Pons (tissue), 1 donor: ENCODE data around the gene SH3PXD2A.
A peak's percentile ranks its signal among the peaks of the same experiment; 100 is the strongest.
"Not testable (repeated sequence)": the region's sequence is repeated elsewhere in the genome, so short reads cannot be mapped to it uniquely, and the experiment has no call there.

Experiments used
- DNase-seq: peaks from one replicate; pipeline ENCODE4 v3.0.0-alpha.2; 2016; ENCODE audit warnings: low spot score

The SH3PXD2A gene

GRCh38 chr10:103620891-103621782 is 234.2 kb downstream of the SH3PXD2A start:
- no peak for DNase-seq

DNA sequence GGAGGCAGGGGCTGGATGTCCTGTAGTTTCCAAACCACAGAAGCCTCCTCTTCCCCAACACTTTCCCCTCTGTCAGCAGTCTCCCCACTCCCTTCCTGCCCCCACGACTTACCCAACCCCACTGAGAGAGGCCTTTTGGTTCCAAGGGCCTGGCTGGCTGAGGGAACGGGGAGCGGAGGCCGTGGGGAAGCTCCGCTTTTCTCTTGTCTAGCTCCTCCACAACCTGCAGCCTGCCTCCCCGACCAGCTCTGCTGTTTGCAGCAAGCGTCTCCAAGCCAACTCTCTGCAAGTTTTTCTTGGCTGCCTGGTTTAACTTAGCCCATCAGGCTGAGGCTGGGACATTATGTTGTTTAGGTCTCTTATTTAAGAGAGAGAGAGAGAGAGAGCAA is 235.0 kb downstream of the SH3PXD2A start:
- no peak for DNase-seq

- no peak for DNase-seq
Measured at GRCh38 chr10:103619424-103620351, 235.7 kb downstream of the SH3PXD2A start.

- peak; percentile 74 for DNase-seq
Measured at GRCh38 chr10:103618575-103619423, 236.6 kb downstream of the SH3PXD2A start.

DNA sequence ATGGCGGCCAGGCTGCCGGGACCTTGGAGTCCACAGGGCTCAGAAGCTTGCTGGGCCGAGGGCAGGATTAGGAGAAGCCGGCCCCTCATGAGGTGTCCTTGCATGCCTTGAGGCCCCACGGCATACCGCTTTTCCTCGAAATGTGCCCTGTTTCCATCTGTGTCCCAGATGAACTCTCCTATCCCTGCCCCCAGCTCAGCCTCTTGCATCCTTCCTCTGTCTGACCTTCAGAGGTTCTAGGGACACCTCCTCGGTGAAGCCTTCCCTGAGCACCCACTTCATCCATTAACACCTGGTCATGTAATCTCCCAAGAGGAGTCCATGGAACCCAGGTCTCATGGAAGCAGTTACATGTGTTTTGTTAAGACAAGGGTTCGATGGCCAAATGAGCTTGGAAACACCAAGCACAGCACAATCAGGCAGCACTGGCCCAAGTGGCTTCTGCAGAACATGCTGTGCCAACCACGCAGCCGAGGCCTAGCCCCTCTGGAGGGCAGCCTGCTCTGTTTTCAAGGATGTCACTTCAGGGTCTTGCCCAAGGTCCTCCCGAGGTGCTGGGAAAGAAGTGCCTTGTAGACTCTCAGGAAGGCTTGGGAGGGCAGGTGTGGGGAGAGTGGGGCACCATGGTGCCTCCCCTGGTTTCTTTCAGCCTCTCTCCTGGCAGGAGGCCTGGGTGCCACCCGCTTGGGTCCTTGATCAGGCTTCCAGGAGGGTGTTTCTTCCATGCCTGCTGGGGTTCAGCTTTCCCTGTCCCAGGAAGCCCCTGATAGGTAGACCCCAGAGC is 237.6 kb downstream of the SH3PXD2A start:
- no peak for DNase-seq

DNA sequence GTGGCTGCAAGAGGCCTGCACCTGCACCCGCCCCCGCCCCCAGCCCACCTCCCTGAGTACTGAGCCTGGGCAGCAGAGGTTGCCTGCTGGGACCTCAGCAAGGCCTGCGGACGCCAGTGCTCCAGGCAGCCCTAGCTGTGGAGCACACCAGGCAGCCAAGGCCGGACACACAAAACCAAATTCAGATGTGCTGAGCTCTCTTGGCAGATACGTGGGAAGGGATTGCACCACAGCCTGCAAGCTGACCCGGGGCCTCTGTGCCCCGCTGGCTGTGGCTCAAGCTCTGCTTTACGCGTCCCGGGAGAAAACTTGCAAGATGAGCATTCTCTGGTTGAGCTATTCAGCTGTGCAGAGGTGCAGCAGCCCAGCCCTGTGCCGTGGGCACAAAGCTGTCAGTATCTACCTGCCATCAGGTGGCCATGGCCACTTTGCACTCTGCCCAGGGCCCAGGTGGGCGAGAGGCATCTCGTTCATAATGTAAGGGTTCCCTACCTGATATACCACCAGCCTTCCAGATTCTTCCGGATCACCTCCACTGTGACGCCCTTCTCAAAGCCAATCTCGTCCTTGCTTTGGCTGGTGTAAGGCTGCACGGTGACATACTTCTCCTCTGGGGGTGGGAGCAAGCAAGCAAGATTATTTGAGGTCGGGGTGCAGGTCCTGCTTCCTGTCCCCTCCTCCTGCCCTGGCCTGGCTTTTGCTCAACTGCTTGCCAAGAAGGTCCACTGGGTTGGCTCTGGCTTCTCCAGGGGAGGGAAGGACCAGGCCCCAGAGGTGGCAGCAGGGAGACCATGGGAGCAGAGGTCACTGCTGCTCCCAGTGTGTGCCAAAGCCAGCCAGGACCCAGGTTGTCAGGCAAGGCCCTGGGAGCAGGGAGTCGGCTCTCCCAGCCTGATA is 238.4 kb downstream of the SH3PXD2A start:
- no peak for DNase-seq

DNA sequence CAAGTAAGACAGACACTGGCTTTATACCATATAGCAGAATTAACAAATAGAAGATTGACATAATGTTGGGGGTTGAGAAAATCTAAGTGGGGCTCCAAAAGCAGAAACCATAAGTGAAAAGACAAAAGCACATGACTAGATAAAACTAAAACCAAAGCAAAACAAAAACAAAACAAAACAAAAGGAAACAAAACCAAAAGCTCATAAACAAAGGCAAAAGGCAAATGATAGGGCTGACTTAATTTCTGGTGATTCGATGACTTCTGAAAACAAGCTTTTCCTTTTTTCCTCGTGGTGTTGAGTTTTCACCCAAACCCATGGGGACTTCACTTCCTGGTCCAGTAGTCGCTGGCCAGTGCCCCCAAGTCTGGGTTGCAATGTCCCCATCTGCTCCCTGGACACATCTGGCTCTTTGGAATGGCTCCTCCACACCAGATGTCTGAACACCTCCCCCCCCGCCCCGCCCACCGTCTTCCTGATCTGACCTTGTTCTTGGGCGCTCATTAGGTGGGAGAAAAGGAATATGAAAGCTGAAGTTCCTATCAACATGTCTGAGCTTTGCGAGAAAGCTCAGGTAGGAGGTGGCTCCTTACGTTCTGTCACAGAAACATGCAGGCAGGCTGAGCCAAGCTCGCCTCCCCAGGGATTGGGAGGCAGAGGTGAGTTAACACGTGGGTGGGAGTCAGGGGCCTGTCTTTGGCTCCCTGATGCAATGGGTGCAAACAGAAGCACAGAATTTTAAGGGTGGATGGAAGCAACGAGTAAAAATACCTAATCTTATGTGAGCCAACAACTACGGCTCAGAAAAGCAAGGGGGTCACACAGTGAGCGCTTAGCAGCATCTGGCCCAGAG is 240.8 kb downstream of the SH3PXD2A start:
- DNase-seq, result no peak

GRCh38 chr10:103613616-103614015 is 241.8 kb downstream of the SH3PXD2A start:
- DNase-seq, result no peak

GRCh38 chr10:103612462-103613365 is 242.7 kb downstream of the SH3PXD2A start:
- DNase-seq, result peak; percentile 59

DNA sequence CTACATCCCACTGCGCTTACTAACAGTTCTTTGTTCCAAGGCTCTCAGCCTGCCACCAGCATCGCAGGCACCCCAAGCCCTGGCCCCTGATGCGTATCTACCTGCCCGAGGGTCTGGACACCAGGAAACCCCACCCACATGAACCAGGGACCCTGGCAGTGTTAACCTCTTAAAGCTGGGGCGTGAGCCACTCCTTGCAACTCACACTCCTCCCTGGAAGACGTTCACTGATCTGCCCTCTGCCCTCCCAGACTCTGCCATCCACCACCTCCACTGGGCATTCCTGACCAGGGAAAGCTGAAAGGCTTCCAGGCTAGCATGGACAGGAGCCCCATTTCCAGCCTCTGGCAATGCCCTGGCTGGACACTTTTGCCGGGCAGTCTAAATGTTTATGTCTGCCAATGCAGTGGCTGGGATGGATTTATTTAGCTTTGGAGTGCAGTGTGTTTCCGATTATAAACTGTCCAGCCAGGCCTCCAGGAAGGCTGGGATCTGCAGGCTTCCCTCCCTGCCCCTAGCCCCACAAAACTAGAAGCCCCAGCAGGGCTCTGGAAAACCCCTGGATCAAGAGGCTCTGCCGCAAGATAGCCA is 244.4 kb downstream of the SH3PXD2A start:
- no peak for DNase-seq

DNA sequence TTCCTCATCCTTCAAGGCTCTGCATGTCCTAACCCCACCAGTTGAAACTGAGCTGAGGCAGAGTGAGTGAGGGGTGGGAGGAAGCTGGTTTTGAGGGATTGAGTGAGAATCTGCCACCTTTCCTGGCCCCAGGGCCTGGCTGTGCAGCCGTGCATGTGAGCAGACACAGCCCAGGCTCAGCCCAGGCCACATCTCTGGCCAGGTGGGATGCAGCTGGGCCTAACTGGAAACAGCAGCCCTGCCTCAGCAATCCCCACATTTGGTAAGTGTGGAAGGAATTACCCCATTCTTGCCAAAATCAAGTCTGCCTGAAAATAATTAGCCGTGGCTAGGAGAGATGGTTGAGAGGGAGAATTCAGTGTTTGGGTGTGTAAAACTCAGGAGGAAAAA is 245.3 kb downstream of the SH3PXD2A start:
- DNase-seq, result no peak

- DNase-seq, result peak; percentile 51
Measured at GRCh38 chr10:103609231-103610082, 245.9 kb downstream of the SH3PXD2A start.

DNA sequence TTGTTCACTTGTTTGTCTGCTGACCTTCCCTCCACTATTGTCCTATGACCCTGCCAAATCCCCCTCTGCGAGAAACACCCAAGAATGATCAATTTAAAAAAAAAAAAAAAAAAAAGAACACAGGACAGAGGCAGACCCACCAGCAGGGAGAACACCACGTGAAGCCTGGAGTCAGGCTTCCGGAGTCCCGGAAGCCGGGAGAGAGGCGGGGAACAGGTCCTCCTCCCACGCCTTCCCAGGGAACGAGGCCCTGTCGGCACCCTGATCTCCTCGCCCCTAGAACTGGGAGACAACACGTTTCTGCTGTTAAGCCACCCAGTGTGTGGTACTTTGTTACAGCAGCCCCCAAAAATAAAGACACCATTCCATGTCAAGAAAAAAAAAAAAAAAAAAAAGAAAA is 247.3 kb downstream of the SH3PXD2A start:
- DNase-seq, result not testable (repeated sequence)

GRCh38 chr10:103607051-103607450 is 248.3 kb downstream of the SH3PXD2A start:
- not testable (repeated sequence) for DNase-seq

DNA sequence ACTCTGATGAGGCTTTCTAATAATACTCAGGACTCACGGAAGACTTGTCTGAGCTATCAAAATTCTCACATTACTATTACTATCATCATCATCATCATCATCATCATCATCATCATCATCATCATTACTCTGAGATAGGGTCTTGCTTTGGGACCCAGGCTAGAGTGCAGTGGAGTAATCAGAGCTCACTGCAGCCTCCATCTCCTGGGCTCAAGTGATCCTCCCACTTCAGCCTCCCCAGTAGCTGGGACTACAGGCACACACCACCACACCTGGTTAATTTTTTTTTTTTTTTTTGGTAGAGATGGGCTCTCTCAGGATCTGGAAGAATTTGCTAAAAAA is 249.3 kb downstream of the SH3PXD2A start:
- not testable (repeated sequence) for DNase-seq

DNA sequence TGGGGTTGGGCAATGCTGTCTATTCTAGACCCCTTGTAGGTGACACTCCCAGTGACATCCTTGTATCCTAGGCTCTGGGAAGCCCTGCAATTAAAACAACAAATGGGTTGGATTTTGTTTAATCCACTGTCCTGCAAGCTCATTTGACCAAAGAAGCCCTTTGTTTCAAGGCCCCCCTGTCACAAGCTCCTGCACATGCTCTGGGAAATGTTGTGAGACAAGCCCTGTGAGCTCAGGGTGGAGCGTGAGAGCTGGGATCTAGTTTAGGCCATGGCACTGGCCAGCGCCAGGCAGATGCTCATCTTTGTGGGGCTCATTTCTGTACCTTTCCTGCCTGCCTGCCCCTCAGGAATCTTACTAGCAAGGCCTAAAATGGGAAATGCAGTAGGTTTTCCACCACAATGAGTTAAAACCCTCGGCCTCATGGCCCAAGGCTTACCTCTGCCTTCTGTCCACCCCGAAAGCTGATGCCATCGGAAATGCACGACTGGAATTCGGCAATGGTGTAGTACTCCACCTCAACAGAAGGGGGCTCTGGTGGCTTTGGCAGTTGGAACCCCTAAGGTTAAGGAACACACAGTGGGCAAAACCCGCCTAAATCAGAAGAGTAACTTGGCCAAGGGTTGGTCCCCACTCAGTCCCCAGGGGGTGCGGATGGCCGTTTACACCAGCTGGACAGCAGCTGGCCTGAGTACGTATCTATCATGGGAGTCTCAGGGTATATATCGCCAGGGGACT is 249.8 kb downstream of the SH3PXD2A start:
- DNase-seq, result peak; percentile 72
